HG03139 (cell line): ENCODE results near the gene GALNS.
"Not testable (repeated sequence)": the region's sequence is repeated elsewhere in the genome, so short reads cannot be mapped to it uniquely, and the experiment has no call there.

Source experiments
- ATAC-seq: cut with Tn5 transposase; IDR thresholded peaks from one replicate; pipeline ENCODE4 v1.9.1; 2021; ENCODE audit not compliant: unreplicated experiment

The GALNS gene

DNA sequence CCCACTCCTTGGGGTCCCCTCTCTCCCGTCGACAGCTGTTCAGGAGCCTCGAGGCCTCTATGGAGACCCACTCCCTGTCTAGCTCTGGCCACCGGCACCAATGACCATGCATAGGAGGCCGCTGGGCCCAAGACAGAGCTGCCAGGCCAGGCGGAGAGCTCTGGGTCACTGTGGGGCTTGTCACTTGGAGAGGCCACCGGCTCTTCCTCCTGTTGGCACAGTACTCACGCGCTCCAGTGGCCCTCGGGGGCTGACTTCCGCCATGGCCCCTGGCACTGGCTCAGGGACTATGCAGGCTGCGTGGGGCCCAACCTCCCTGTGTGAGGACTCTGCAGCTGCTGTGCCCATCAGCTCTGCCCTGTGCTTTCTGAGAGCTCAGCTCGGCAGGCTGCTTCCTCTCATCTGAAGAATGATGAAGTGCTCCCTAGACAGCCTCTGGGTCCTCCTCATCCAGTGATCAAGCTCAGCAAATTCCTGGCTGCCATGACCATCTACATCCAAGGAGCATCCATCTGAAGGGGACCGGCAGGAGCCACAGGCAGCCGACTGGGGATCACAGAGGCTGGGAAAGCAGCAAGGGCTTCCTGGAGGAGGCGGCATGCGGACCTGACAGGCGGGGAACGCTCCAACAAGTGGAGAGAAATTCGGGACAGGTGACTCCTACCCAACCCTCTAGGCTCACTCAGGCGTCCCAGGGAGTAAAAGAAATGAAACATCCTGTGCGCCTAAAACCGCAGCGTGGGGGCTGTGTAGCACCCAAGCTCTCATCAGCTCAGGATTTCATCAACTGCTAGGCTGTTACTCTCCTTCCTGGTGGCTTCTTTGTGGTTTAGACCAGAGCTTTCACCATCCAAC lies 16.8 kb downstream of the GALNS start:
- ATAC-seq = no peak

GRCh38 chr16:88839026-88839529 lies 17.7 kb downstream of the GALNS start:
- ATAC-seq = no peak

DNA sequence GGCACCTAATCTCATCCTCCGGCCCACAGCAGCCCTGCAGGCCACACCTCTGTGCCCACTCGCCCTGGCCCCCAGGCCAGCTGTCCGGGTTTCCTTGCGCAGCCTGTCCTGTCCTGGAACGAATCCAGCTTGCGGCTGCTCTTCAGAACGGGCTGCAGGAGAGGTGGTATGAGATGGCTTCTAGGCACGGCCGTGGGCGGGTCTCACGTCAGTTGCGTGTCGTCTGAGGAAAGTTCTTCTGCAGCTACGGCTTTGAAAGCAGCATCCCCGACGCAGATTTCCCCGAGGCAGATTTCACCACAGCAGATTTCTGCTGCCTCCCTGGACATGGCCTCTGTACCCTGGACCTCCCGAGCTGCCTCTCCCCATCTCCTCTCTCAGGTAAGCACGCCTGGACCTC lies 18.2 kb downstream of the GALNS start:
- ATAC-seq = no peak

DNA sequence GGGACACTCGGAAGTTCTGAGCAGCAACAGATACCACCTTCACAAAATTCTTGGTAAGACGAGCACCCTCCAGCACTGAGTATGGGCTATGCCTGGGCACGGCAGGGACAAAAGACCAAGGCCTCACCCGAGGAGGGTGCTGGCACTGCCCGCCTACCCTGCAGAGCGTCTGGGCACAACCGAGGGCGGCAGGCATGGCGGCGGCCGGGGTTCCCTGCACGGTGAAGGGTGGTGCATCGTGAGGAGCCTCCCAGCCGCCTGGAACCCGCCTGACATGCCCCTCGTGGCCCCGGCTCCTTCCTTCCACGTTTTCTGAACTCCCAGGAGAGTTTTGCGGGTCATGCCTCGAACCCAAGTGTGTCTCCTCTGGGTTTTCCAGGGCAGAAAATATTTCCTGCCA lies 18.9 kb downstream of the GALNS start:
- ATAC-seq = no peak

- ATAC-seq = no peak
Observed at GRCh38 chr16:88836791-88837190, 20.0 kb downstream of the GALNS start.

- no peak for ATAC-seq
Observed at GRCh38 chr16:88835818-88836217, 20.9 kb downstream of the GALNS start.

GRCh38 chr16:88835383-88835782 lies 21.4 kb downstream of the GALNS start:
- no peak for ATAC-seq

- no peak for ATAC-seq
Observed at GRCh38 chr16:88834670-88835069, 22.1 kb downstream of the GALNS start.

GRCh38 chr16:88833086-88833485 lies 23.7 kb downstream of the GALNS start:
- ATAC-seq = no peak

DNA sequence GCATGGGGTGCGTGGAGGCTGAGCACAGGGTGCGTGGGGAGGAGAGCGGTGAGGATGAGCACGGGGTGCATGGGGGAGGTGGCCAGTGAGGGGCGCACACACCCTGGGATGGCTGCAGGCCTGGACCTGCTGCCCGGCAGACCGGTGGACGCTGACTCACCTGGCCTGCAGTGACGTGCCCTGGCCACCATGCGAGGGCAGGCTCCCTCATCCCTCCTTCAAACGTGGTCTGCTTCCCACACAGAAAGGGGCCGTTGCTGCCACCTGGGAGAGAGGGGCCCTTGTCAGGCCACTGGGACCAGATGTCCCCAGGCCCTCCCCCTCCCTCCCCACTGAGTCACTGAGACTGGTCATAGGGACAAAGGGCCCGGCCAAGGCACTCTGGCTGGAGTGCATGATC lies 24.9 kb downstream of the GALNS start:
- no peak for ATAC-seq

DNA sequence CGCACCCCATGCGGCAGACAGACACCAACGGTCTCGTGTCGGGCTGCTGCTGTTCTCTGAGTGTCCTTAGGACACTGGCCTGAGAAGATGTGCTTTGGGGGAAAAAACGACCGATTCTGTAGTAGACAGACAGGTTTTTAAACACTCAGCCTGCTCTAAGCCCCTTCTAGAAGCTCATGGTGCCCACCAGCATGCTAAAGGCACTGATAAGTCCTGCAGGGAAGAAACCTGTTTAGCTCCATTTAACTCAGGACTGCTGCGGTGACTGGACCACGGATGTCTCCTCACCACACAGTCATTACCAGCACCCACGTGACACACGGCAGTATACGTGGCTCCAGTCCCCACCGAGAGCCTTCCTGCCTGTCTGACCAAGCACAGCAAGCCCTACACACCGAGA lies 26.0 kb downstream of the GALNS start:
- no peak for ATAC-seq

GRCh38 chr16:88830258-88830657 lies 26.5 kb downstream of the GALNS start:
- no peak for ATAC-seq

DNA sequence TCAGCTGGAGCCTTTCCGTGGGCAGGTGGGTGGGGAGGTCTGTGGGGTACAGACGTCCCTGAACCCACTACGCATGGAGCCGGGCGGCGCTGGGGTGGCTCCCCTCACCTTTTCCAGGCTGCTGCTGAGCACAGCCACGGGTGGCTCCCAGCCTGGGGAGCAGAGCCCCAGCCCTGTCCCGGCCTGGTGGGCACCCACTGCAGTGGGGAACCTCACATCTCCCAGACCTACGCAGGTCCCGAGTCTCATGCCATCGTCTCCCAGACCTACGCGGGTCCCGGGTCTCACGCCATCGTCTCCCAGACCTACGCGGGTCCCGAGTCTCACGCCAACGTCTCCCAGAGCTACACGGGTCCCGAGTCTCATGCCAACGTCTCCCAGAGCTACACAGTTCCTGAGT lies 28.0 kb downstream of the GALNS start:
- ATAC-seq = no peak

DNA sequence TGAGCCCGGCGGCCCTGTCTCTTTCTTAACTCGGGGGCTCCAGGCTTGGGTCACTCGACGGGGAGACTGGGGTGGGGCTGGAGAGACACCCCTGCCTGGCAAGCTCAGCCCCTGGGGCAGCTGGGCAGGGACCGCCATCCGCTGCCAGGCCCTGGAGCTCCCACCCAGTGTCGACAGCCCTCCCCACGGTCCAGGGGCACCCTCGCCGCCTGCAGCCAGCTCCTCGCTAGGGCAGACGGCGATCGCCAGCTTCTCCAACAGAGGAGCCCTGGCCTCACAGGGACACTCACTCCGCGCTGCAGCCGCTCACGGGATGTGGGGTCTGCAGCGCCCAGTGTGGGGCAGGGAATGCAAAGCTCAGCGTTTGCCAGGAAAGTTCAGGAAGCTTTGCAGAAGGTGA lies 29.0 kb downstream of the GALNS start:
- ATAC-seq = no peak

DNA sequence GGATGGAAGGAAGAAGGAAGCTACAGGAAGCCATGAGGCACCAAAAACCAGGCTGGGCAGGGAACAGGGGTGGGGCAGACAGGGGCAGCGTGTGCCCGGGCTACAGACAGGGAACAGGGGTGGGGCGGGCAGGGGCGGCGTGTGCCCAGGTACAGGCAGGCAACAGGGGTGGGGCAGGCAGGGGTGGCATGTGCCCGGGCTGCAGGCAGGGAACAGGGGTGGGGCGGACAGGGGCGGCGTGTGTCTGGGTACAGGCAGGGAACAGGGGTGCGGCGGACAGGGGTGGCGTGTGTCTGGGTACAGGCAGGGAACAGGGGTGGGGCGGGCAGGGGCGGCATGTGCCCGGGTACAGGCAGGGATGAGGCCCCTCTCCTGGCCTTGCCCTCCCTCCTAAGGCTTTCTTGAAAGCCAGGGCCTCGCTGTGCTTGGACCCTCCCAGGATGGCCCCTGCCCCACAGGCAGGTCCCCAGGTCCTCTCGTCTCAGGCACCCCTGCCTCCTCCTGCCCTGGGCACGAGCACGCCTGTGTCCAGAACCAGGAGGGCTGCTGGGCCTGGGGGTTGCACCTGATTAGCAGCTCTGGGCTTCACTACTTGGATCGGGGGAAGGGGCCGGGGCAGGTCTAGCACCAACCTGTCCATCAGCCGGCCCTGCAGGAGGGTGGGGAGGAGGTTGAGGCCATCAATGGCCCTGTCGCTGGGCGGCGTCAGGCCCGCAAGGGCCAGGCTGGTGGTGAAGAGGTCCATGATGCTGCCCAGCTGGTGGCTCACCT lies 30.5 kb downstream of the GALNS start:
- ATAC-seq = no peak

- ATAC-seq = no peak
Observed at GRCh38 chr16:88825146-88825545, 31.6 kb downstream of the GALNS start.

GRCh38 chr16:88824256-88825077 lies 32.3 kb downstream of the GALNS start:
- no peak for ATAC-seq

- not testable (repeated sequence) for ATAC-seq
Observed at GRCh38 chr16:88823646-88824045, 33.1 kb downstream of the GALNS start.

- no peak for ATAC-seq
Observed at GRCh38 chr16:88822281-88823040, 34.3 kb downstream of the GALNS start.

DNA sequence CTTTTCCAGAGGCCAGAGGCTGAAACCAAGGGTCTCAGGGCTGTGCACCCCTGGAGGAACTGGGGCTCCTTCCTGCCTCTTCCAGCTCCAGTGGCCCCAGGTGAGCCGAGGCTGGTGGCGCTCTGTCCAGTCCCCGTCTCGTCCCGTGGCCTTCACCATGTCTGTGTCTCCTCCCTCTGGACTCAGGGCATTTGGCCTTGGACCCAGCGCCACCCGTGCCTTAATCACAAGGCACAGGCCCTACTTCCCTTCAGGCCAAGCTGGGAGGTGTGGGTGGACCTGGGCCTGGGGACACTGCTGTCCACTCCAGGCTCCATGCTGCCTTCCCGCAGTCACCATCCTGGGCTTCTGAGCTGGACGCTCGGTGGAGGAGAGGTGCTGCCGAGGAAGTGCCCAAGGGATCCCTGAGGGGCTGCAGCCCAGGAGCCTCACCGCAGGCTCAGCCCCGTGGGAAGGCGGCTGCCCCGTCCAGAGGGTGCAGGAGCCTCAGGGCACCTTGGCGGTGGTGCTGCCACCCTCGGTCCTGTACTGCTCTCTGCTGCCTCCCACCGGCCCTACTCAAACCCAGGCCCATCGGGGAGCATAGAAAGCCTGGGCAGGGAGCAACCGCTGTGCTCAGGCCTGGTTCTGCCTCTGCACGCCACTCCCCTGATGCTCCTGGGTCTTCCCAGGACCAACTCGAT lies 35.4 kb downstream of the GALNS start:
- ATAC-seq = no peak
